C4-2B (cell line): ENCODE measurements around the gene IKZF2.

Experiments
- CTCF ChIP-seq: fragments of 450-650 bp; conservative IDR thresholded peaks from 2 replicates; pipeline ENCODE4 v1.5.1; 2017; ENCODE audit warnings: mild to moderate bottlenecking
- ZFX ChIP-seq: fragments of 450-650 bp; IDR thresholded peaks from 2 replicates; pipeline ENCODE4 v1.6.1; 2017

GRCh38 chr2:213189001-213189899, 37.8 kb upstream of the IKZF2 start:
- no peak for TF ChIP-seq CTCF
- TF ChIP-seq ZFX, result no peak
